D721Med (cell line): Measurements from ENCODE around the gene MPRIP.

Experiments
- DNase-seq: peaks from one replicate; pipeline ENCODE4 v3.0.0; 2011; ENCODE audit warnings: low spot score; ENCODE audit not compliant: insufficient read length
- FAIRE-seq: peaks from 2 replicates; lab custom pipeline; 2011; peaks lifted over from hg19 to GRCh38; lab: Jason Lieb, UNC
- TF ChIP-seq, protein P1 (sequence below): IDR thresholded peaks from 2 replicates; pipeline ENCODE4 v1.5.1; 2012; ENCODE audit warnings: mild to moderate bottlenecking, control low read depth; ENCODE audit not compliant: insufficient read depth; ENCODE audit errors: missing control alignments

MPRIP gene

DNA sequence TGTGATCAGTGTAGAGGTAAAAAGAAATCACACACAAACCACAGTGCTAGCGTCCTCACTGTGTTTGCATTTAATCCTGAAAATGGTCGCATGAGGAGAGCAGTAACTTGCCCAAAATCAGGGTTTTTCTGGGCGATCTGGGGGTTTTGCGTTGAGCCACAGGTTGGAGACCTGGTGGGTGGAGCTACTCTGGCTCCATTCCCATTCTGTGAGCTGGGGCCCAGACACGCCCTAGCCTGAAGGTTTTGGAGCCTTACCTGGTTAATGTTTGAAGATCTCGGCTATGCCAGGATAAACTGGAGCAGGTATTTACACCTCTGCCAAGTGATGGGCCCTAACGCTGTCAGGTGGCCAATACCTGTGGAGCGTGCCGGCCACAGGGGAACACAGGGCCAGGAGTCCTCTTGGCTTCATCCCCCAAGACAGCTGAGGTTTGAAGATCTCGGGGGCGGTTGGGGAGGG is 48.4 kb downstream of the MPRIP start:
- FAIRE-seq (no peak), DNase-seq (no peak)
- TF ChIP-seq, protein P1, sequence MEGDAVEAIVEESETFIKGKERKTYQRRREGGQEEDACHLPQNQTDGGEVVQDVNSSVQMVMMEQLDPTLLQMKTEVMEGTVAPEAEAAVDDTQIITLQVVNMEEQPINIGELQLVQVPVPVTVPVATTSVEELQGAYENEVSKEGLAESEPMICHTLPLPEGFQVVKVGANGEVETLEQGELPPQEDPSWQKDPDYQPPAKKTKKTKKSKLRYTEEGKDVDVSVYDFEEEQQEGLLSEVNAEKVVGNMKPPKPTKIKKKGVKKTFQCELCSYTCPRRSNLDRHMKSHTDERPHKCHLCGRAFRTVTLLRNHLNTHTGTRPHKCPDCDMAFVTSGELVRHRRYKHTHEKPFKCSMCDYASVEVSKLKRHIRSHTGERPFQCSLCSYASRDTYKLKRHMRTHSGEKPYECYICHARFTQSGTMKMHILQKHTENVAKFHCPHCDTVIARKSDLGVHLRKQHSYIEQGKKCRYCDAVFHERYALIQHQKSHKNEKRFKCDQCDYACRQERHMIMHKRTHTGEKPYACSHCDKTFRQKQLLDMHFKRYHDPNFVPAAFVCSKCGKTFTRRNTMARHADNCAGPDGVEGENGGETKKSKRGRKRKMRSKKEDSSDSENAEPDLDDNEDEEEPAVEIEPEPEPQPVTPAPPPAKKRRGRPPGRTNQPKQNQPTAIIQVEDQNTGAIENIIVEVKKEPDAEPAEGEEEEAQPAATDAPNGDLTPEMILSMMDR: no peak

DNA sequence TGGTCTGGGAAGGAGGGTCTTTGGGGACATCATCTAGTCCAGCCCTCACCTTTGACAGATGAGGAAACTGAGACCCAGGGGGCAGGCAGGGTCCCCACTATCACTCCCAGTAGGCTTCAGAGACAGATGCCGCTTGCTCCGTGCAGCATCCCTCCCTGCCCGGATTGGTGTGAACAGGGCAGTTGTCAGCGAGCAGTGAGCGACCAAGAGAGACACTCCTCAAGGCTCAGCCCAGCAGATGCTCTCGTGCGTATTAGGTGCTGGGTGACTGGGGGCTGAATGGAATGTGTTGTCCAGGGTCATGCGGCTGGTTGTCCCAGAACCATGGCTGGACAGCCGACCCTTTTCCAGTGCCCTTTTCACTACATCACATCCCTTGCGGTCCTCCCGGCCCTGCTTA is 49.0 kb downstream of the MPRIP start:
- no peak for DNase-seq
- no peak for FAIRE-seq
- TF ChIP-seq, protein P1: no peak

DNA sequence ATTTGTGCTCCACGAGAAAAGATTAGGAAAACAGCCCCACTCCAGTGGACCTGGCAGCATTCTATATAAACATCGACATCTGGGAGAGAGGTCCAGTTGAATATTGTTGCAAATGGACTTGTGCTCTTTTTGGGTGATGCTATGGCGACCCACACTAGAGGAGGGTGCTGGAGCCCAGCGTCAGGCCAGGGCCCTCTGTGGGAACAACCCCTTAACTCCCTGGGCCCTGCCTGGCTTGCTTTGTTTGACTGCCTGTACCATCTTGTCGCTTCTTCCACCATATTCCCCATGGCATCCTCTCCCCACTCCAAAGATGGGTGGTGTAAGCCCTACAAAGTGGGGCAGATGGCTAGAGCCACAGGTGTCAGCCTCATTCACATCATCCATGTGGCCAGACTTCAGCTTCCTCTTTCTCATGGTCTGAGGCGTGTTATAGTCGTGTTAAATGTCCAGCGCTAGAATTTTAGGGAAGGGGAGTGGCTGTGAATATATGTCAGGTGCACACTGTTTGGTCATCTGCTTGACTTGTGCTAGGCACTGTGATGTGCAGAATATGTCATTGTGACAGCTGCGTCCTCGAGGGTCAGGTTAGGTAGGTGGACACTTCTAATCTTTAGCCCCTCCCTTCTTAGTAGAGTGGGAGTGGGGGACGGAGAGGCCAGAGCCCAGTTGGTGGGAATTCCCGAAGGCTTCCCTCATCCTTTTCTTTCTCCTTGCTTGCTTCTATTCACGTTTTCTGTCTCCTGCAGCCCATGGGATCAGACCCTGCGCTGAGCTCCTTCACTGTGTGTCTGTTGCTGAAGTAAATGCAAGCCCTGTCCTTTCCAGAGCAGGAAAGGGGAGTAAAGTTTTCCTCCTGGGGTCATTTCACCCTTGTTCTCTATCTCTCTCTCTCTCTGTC is 49.8 kb downstream of the MPRIP start:
- DNase-seq: no peak
- no peak for FAIRE-seq
- TF ChIP-seq, protein P1: no peak

DNA sequence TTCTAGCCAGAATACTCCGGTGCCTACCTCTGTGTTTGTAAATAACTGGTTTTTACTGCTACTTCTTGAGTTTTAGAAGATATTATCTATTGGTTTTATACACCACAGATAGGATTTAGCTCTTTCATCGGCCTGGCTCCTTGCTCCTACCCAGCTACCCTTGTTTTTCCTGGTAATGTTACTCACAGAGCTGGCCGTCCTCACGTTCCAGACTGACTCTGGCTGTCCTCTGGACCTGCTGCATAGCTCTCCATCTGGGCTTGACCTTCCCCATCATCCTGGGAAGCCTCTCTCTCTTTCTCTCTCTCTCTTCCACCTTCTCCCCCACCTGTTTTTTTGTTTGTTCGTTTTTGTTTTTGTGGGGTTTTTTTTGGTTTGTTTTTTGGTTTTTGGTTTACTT is 51.5 kb downstream of the MPRIP start:
- DNase-seq (no peak), FAIRE-seq (no peak)
- TF ChIP-seq, protein P1: no peak

DNA sequence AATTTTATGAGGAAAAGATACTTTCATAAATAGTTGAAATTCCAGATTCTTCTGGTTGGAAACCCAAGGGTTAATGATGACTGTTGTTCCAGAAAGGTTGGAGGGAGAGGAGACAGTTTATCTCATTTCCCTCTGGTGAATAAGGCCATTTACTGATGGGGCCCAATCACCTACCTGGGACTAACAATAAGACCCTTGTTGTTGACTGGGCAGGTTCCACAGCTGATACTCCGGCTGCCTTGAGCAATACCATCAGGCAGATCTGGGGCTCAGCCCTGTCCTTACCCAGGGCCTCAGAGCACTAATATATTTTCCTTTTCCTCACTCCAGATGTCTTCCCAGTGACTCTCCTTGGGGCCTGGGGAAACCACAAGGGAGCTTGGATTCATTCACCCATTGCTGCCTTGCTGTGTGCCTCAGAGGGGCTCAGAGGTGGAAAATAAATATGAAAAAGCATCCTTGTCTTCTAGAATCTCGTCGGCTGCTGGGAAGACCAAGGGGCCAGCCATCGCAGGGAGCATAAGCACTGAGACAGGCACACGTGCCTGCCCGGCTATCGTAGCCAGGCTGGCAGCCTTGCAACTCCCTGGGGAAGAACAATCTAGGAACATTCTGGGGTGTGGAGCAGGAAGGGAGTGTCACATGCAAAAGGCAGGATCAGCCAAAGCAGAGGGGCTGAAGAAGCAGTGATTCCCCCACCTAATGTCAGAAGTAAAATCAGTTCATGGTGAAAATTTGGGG is 54.4 kb downstream of the MPRIP start:
- TF ChIP-seq, protein P1: no peak
- FAIRE-seq: no peak
- no peak for DNase-seq

DNA sequence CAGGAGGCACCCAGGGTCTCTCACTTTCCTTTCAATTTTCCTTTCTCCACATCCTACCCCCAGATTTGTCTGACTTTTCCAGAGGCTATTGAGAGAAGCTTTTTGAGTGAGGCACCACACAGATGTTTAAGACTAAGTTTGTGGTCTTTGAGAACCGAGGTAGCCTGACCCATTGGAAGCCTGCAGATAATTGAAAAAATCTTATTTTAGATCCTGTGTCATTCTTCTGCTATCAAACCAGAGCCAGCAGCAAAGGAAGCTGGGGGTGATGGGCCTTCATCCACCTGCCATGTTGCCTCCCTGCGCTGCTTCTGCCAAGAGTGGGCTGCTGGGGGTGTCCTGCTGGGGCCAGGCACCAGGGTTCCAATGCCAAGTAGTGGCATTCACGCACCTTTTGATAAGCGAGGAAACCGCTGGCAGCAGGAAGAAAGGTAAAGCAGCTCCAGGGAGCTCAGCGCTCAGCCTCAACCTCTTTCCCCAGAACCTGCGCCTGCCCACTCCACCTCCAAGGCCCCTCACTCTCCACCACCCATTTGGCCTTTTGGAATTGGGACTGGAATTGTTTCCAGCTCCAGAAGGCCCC is 55.6 kb downstream of the MPRIP start:
- DNase-seq: no peak
- TF ChIP-seq, protein P1: no peak
- FAIRE-seq: no peak
